ENCODE measurements around the gene GLUD1.
"Not testable (repeated sequence)": the region's sequence is repeated elsewhere in the genome, so short reads cannot be mapped to it uniquely, and the experiment has no call there.

GLUD1 gene

GRCh38 chr10:87090779-87091178, 3.9 kb downstream of the GLUD1 start:
- DNase-seq (ENCODE audit: low read depth in 2 of 2): no peak

GRCh38 chr10:87089746-87090145, 4.9 kb downstream of the GLUD1 start:
- no peak for DNase-seq (ENCODE audit: low read depth in 2 of 2)

GRCh38 chr10:87085537-87085936, 9.1 kb downstream of the GLUD1 start:
- no peak for DNase-seq (ENCODE audit: low read depth in 2 of 2)

- not testable (repeated sequence) for DNase-seq (ENCODE audit: low read depth in 2 of 2)
These were observed 10.3 kb downstream of the GLUD1 start for GRCh38 chr10:87084291-87084782.

GRCh38 chr10:87083576-87084290, 10.9 kb downstream of the GLUD1 start:
- DNase-seq (ENCODE audit: low read depth in 2 of 2): not testable (repeated sequence)

GRCh38 chr10:87082219-87082618, 12.4 kb downstream of the GLUD1 start:
- not testable (repeated sequence) for DNase-seq (ENCODE audit: low read depth in 2 of 2)

- DNase-seq (ENCODE audit: low read depth in 2 of 2): not testable (repeated sequence)
These were observed 13.1 kb downstream of the GLUD1 start for GRCh38 chr10:87081574-87081973.

GRCh38 chr10:87080621-87081020, 14.0 kb downstream of the GLUD1 start:
- not testable (repeated sequence) for DNase-seq (ENCODE audit: low read depth in 2 of 2)

- no peak for DNase-seq (ENCODE audit: low read depth in 2 of 2)
These were observed 15.4 kb downstream of the GLUD1 start for GRCh38 chr10:87079106-87079836.

GRCh38 chr10:87076421-87076820, 18.2 kb downstream of the GLUD1 start:
- not testable (repeated sequence) for DNase-seq (ENCODE audit: low read depth in 2 of 2)

- no peak for DNase-seq (ENCODE audit: low read depth in 2 of 2)
These were observed 22.2 kb downstream of the GLUD1 start for GRCh38 chr10:87072449-87072848.

GRCh38 chr10:87068281-87068680, 26.4 kb downstream of the GLUD1 start:
- no peak for DNase-seq (ENCODE audit: low read depth in 2 of 2)

GRCh38 chr10:87066865-87067264, 27.8 kb downstream of the GLUD1 start:
- DNase-seq (ENCODE audit: low read depth in 2 of 2): no peak

GRCh38 chr10:87066178-87066577, 28.5 kb downstream of the GLUD1 start:
- no peak for DNase-seq (ENCODE audit: low read depth in 2 of 2)

GRCh38 chr10:87064651-87065050, 30.0 kb downstream of the GLUD1 start:
- DNase-seq (ENCODE audit: low read depth in 2 of 2): no peak

- DNase-seq (ENCODE audit: low read depth in 2 of 2): no peak
These were observed 34.2 kb downstream of the GLUD1 start for GRCh38 chr10:87060280-87060928.

- DNase-seq (ENCODE audit: low read depth in 2 of 2): no peak
These were observed 35.2 kb downstream of the GLUD1 start for GRCh38 chr10:87059401-87059800.

GRCh38 chr10:87058171-87058570, 36.5 kb downstream of the GLUD1 start:
- DNase-seq (ENCODE audit: low read depth in 2 of 2): no peak

- DNase-seq (ENCODE audit: low read depth in 2 of 2): no peak
These were observed 40.0 kb downstream of the GLUD1 start for GRCh38 chr10:87054373-87055295.

- DNase-seq (ENCODE audit: low read depth in 2 of 2): no peak
These were observed 41.0 kb downstream of the GLUD1 start for GRCh38 chr10:87053577-87054181.

- no peak for DNase-seq (ENCODE audit: low read depth in 2 of 2)
These were observed 41.5 kb downstream of the GLUD1 start for GRCh38 chr10:87053111-87053510.

Measured in stimulated activated CD8-positive, alpha-beta memory T cell treated with anti-CD3 and anti-CD28 coated beads, Interleukin-2, amount 100 ng/mL, for 1 hour (primary cell).